Osteocyte (in vitro differentiated cells): ENCODE measurements around the gene PSMA2. TPM values are rescaled to one million over a fixed set of nuclear protein-coding genes. Genes with fewer than 3 reads are reported as not detected.
A peak's percentile ranks its signal among the peaks of the same experiment; 100 is the strongest.

Experiments used
- DNase-seq: peaks from one replicate; pipeline ENCODE4 v3.0.0; 2021; ENCODE audit warnings: mixed read lengths; ENCODE audit not compliant: unreplicated experiment; ENCODE audit errors: extremely low spot score
- H3K27ac Mint-ChIP-seq: one replicate; pipeline ENCODE4 v1.8.0; 2021; ENCODE audit warnings: mild to moderate bottlenecking, mixed read lengths; ENCODE audit not compliant: unreplicated experiment
- H3K27me3 Mint-ChIP-seq: one replicate; pipeline ENCODE4 v1.8.0; 2021; ENCODE audit warnings: mixed read lengths; ENCODE audit not compliant: unreplicated experiment
- H3K36me3 Mint-ChIP-seq: one replicate; pipeline ENCODE4 v1.8.0; 2021; ENCODE audit warnings: mixed read lengths; ENCODE audit not compliant: unreplicated experiment
- H3K4me1 Mint-ChIP-seq: one replicate; pipeline ENCODE4 v1.8.0; 2021; ENCODE audit warnings: mixed read lengths; ENCODE audit not compliant: unreplicated experiment
- H3K4me3 Mint-ChIP-seq: one replicate; pipeline ENCODE4 v1.8.0; 2021; ENCODE audit warnings: mild to moderate bottlenecking, moderate library complexity, mixed read lengths; ENCODE audit not compliant: unreplicated experiment
- H3K9me3 Mint-ChIP-seq: one replicate; pipeline ENCODE4 v1.8.0; 2021; ENCODE audit warnings: mixed read lengths; ENCODE audit not compliant: unreplicated experiment
- CTCF ChIP-seq: fragments of 200-600 bp; sonication (generic); IDR thresholded peaks from 2 replicates; pipeline ENCODE4 v1.5.0; 2021; ENCODE audit warnings: antibody characterized with exemption, mild to moderate bottlenecking, moderate library complexity
- long read RNA-seq: library from polyadenylated mRNA; unstranded; transcript quantifications from one replicate; pipeline ENCODE4 v2.0.0, GENCODE V29; 2021
- total RNA-seq: library from RNA; stranded (reverse); gene quantifications from 2 replicates; pipeline ENCODE4 v1.2.1, GENCODE V29; 2021

Gene PSMA2
- 59.7 and 65.0 TPM in 2 replicates for total RNA-seq
- long read RNA-seq, transcript PSMA2-201 (8 exons, 1,487 nt): major isoform, 232 of 234 reads
- long read RNA-seq, partial matches to known transcripts: 0 of 234 reads
- long read RNA-seq, other reads (novel, unspliced or antisense): 1 of 234 reads

GRCh38 chr7:42931834-42932651, at the start of gene PSMA2, which contains the start of gene MRPL32:
Gene PSMA2 (minus strand): TSS chr7:42932174. CDS start chr7:42932158, 16 bp downstream.
Gene MRPL32 (plus strand): TSS chr7:42932376. CDS start chr7:42932387, 11 bp downstream.
- peak within 1 kb of the TSS; percentile 99 for H3K4me3 Mint-ChIP-seq
- peak; percentile 97 for DNase-seq
- H3K9me3 Mint-ChIP-seq: no peaks in the 10 kb centered on the region
- no peak for TF ChIP-seq CTCF
- no peaks in the 10 kb centered on the region for H3K27me3 Mint-ChIP-seq
- peaks cover 37% of the 10 kb centered on the region for H3K4me1 Mint-ChIP-seq
- H3K36me3 Mint-ChIP-seq: peaks cover 12% of the 10 kb centered on the region
- H3K27ac Mint-ChIP-seq: peak within 1 kb of the TSS; percentile 97

GRCh38 chr7:42981601-42982000, 49.6 kb upstream of the PSMA2 start:
- DNase-seq: no peak
- H3K36me3 Mint-ChIP-seq: no peaks in the 10 kb centered on the region
- peaks cover 16% of the 10 kb centered on the region for H3K9me3 Mint-ChIP-seq
- peaks cover 21% of the 10 kb centered on the region for H3K27me3 Mint-ChIP-seq
- H3K4me3 Mint-ChIP-seq: no peak overlapping the region
- no peak overlapping the region for H3K27ac Mint-ChIP-seq
- no peaks in the 10 kb centered on the region for H3K4me1 Mint-ChIP-seq
- TF ChIP-seq CTCF: no peak

- Mint-ChIP-seq H3K36me3 (no peaks in the 10 kb centered on the region), H3K4me3 (no peak overlapping the region), H3K9me3 (peaks cover 16% of the 10 kb centered on the region), H3K27me3 (peaks cover 17% of the 10 kb centered on the region), H3K4me1 (no peaks in the 10 kb centered on the region), H3K27ac (no peak overlapping the region)
- no peak for TF ChIP-seq CTCF
- DNase-seq: no peak
Observed at GRCh38 chr7:42980514-42980913, 48.5 kb upstream of the PSMA2 start.

- H3K36me3 Mint-ChIP-seq: no peaks in the 10 kb centered on the region
- DNase-seq: no peak
- H3K9me3 Mint-ChIP-seq: peaks cover 13% of the 10 kb centered on the region
- H3K4me3 Mint-ChIP-seq: no peak overlapping the region
- H3K27ac Mint-ChIP-seq: no peak overlapping the region
- no peak for TF ChIP-seq CTCF
- H3K4me1 Mint-ChIP-seq: no peaks in the 10 kb centered on the region
- H3K27me3 Mint-ChIP-seq: peaks cover 17% of the 10 kb centered on the region
Observed at GRCh38 chr7:42980084-42980483, 48.1 kb upstream of the PSMA2 start.

GRCh38 chr7:42978496-42978895, 46.5 kb upstream of the PSMA2 start:
- Mint-ChIP-seq H3K27me3 (peaks cover 17% of the 10 kb centered on the region), H3K9me3 (peaks cover 2% of the 10 kb centered on the region), H3K4me3 (no peak overlapping the region), H3K4me1 (peaks cover 6% of the 10 kb centered on the region), H3K27ac (no peak overlapping the region), H3K36me3 (no peaks in the 10 kb centered on the region)
- DNase-seq: no peak
- TF ChIP-seq CTCF: no peak
